K562 (cell line): ENCODE results near the gene P2RX2. TPM values are rescaled to one million over a fixed set of nuclear protein-coding genes. Genes with fewer than 3 reads are reported as not detected.
"Not testable (repeated sequence)": the region's sequence is repeated elsewhere in the genome, so short reads cannot be mapped to it uniquely, and the experiment has no call there.

Source experiments
- ATAC-seq: fragments of 200-7000 bp; cut with Tn5 transposase; 3 replicates; pipeline ENCODE4 v1.9.1; 2020; ENCODE audit warnings: moderate library complexity
- BruUV-seq: library from RNA; stranded (reverse); fragments of 400-500 nt; replicated peaks from 2 replicates; lab custom pipeline; 2021; lab: Mats Ljungman, UMichigan
- CTCF ChIA-PET: fragments of 300-600 bp; formaldehyde crosslinking; extraction: SDS; loops from one replicate; lab custom pipeline; 2021; ENCODE audit warnings: low intra/inter-chr PET ratio; lab: Yijun Ruan, JAX
- POLR2A ChIA-PET: fragments of 300-600, 350-650 bp; sonication (Branson Sonifier 250); formaldehyde crosslinking; extraction: SDS; loops from one replicate; lab custom pipeline; 2021; ENCODE audit warnings: antibody characterized with exemption, inconsistent platforms; lab: Yijun Ruan, JAX
- DNase-seq, 4 experiments: peaks; one replicate each; pipeline versions ENCODE4 v3.0.0 to v3.0.0-alpha.2; 2011 to 2018; ENCODE audit warnings: low spot score in 3 of 4, mixed read lengths in 3 of 4; ENCODE audit errors: extremely low read depth in 1 of 4
- FAIRE-seq: peaks from 2 replicates; lab custom pipeline; 2011; peaks lifted over from hg19 to GRCh38; lab: Jason Lieb, UNC
- H2AFZ ChIP-seq: 2 replicates; pipeline ENCODE4 v1.6.0; 2011; ENCODE audit warnings: low read depth, low read length, control low read depth, inconsistent platforms
- H3K27ac ChIP-seq: fragments of 200-600 bp; 3 replicates; pipeline ENCODE4 v1.8.0; 2011; ENCODE audit warnings: low read depth, mild to moderate bottlenecking, control low read depth, inconsistent platforms, low read length, moderate library complexity, mixed read lengths; ENCODE audit errors: extremely low read depth
- H3K27me3 ChIP-seq, 2 experiments: fragments of 300-600 bp in 1 of 2; 2 replicates in 1 of 2; 3 replicates in 1 of 2; pipeline versions ENCODE4 v1.6.0 to v1.8.0; 2011; ENCODE audit warnings: inconsistent platforms in 2 of 2, low read length in 2 of 2, mild to moderate bottlenecking in 1 of 2, mixed read lengths in 1 of 2, moderate library complexity in 1 of 2; ENCODE audit not compliant: control insufficient read depth in 2 of 2, insufficient read depth in 2 of 2
- H3K36me3 ChIP-seq: fragments of 300-600 bp; 3 replicates; pipeline ENCODE4 v1.8.0; 2011; ENCODE audit warnings: mild to moderate bottlenecking, low read length, inconsistent platforms; ENCODE audit not compliant: control insufficient read depth, insufficient read depth
- H3K4me1 ChIP-seq, 2 experiments: fragments of 200-600 bp in 1 of 2; replicated peaks in 1 of 2; 2 replicates in 1 of 2; 3 replicates in 1 of 2; pipeline versions ENCODE4 v1.5.1 to v1.8.0; 2011; ENCODE audit warnings: inconsistent platforms in 2 of 2, low read length in 2 of 2, mild to moderate bottlenecking in 1 of 2, mixed read lengths in 1 of 2, moderate library complexity in 1 of 2; ENCODE audit not compliant: control insufficient read depth in 2 of 2, insufficient read depth in 2 of 2
- H3K4me2 ChIP-seq: 2 replicates; pipeline ENCODE4 v1.6.1; 2011; ENCODE audit warnings: low read length, control low read depth, inconsistent platforms, mixed read lengths; ENCODE audit not compliant: insufficient read depth
- H3K4me3 ChIP-seq: fragments of 200-600 bp; sonication (generic), shearing (Covaris generic); 2 replicates; pipeline ENCODE4 v1.5.1; 2016; ENCODE audit warnings: control low read depth, inconsistent platforms
- H3K79me2 ChIP-seq: fragments of 200-600 bp; 3 replicates; pipeline ENCODE4 v1.8.0; 2011; ENCODE audit warnings: low read length, inconsistent platforms; ENCODE audit not compliant: control insufficient read depth, insufficient read depth
- H3K9ac ChIP-seq, 2 experiments: 2 replicates each; pipeline versions ENCODE4 v1.6.0 to v1.6.1; 2011; ENCODE audit warnings: low read depth in 2 of 2, low read length in 2 of 2, control low read depth in 1 of 2, inconsistent platforms in 1 of 2, mild to moderate bottlenecking in 1 of 2, mixed read lengths in 1 of 2; ENCODE audit not compliant: insufficient read depth in 1 of 2
- H3K9me1 ChIP-seq: one replicate; pipeline ENCODE4 v1.6.0; 2011; ENCODE audit warnings: inconsistent platforms, mild to moderate bottlenecking, low read length, moderate library complexity; ENCODE audit not compliant: control insufficient read depth, insufficient read depth
- H3K9me3 ChIP-seq: replicated peaks from 2 replicates; pipeline ENCODE4 v1.5.1; 2011; ENCODE audit warnings: low read depth, low read length, inconsistent platforms; ENCODE audit not compliant: control insufficient read depth, insufficient read depth
- H4K20me1 ChIP-seq: replicated peaks from 2 replicates; pipeline ENCODE4 v1.6.1; 2011; ENCODE audit warnings: low read length, inconsistent platforms, mixed read lengths; ENCODE audit not compliant: control insufficient read depth, insufficient read depth
- CEBPB ChIP-seq: fragments of 450-650 bp; IDR thresholded peaks from 2 replicates; pipeline ENCODE4 v1.6.1; 2016; ENCODE audit warnings: missing genetic modification characterization, missing compliant biosample characterization
- CEBPG ChIP-seq, 3 experiments: fragments of 200-800 bp in 1 of 3; sonication (Bioruptor generic) in 1 of 3; sonication (generic) in 1 of 3; formaldehyde crosslinking in 1 of 3; IDR thresholded peaks in 2 of 3; conservative IDR thresholded peaks in 1 of 3; 2 replicates each; pipeline versions ENCODE4 v1.6.1 to v1.8.0; 2016 to 2022; ENCODE audit warnings: missing compliant biosample characterization in 2 of 3, missing genetic modification characterization in 2 of 3, mild to moderate bottlenecking in 1 of 3, missing genetic modification reagents in 1 of 3
- WGBS: fragments of 100-300 bp; shearing (Covaris generic); methylation state at CpG from one replicate; pipeline ENCODE4 v1.1.6; 2016; ENCODE audit warnings: low coverage, mixed read lengths; ENCODE audit not compliant: insufficient coverage; ENCODE audit errors: missing lambda C conversion rate; 5-methylcytosine and 5-hydroxymethylcytosine counted together
- in situ Hi-C: fragments of 300-500 bp; cut with MboI; formaldehyde crosslinking; loops from 4 replicates; pipeline ENCODE4 v1.15.0; 2018; ENCODE audit warnings: inconsistent platforms, mixed read lengths
- intact Hi-C: fragments of 100-400 bp; cut with micrococcal nuclease; formaldehyde crosslinking; loops from 2 replicates; pipeline ENCODE4 v1.14.2; 2022
- polyA plus RNA-seq, 8 experiments: library from polyadenylated mRNA; depleted of rRNA in 4 of 8; stranded (reverse) in 5 of 8; unstranded in 3 of 8; fragments of >200 nt; fragmentation: Nextera tagmentation in 2 of 8; fragmentation: Illumina TruSeq in 1 of 8; extraction: Ambion mirVana in 2 of 8; extraction: Trizol in 1 of 8; gene quantifications; 2 replicates each; pipeline versions ENCODE4 v1.2.1 to v1.2.3, GENCODE V29; 2011 to 2014; ENCODE audit warnings: inconsistent platforms in 1 of 8, missing spikeins in 1 of 8
- total RNA-seq, 7 experiments: library from RNA; depleted of rRNA in 6 of 7; stranded (reverse); fragments of >200 nt in 6 of 7; fragmentation: Illumina TruSeq in 2 of 7; extraction: Trizol in 2 of 7; gene quantifications; 2 replicates each; pipeline versions ENCODE4 v1.2.1 to v1.2.3, GENCODE V29; 2011 to 2021; ENCODE audit warnings: low replicate concordance in 1 of 7
- TF ChIP-seq, protein P1 (sequence below), 2 experiments: fragments of 450-650 bp; IDR thresholded peaks; 2 replicates each; pipeline ENCODE4 v1.6.1; 2016
- TF ChIP-seq, protein P2 (sequence below), 2 experiments: fragments of 450-650 bp in 1 of 2; sonication (generic) in 1 of 2; formaldehyde crosslinking in 1 of 2; IDR thresholded peaks in 1 of 2; conservative IDR thresholded peaks in 1 of 2; 2 replicates each; pipeline versions ENCODE4 v1.6.1 to v1.8.1; 2016 to 2023; ENCODE audit warnings: mild to moderate bottlenecking in 2 of 2, moderate library complexity in 2 of 2, inconsistent platforms in 1 of 2, missing genetic modification reagents in 1 of 2

The P2RX2 gene
- total and polyA plus RNA-seq, 9 of the 15 experiments (the other 6 are each of a cell fraction or from before 2014, with no cell fraction given): not detected

DNA sequence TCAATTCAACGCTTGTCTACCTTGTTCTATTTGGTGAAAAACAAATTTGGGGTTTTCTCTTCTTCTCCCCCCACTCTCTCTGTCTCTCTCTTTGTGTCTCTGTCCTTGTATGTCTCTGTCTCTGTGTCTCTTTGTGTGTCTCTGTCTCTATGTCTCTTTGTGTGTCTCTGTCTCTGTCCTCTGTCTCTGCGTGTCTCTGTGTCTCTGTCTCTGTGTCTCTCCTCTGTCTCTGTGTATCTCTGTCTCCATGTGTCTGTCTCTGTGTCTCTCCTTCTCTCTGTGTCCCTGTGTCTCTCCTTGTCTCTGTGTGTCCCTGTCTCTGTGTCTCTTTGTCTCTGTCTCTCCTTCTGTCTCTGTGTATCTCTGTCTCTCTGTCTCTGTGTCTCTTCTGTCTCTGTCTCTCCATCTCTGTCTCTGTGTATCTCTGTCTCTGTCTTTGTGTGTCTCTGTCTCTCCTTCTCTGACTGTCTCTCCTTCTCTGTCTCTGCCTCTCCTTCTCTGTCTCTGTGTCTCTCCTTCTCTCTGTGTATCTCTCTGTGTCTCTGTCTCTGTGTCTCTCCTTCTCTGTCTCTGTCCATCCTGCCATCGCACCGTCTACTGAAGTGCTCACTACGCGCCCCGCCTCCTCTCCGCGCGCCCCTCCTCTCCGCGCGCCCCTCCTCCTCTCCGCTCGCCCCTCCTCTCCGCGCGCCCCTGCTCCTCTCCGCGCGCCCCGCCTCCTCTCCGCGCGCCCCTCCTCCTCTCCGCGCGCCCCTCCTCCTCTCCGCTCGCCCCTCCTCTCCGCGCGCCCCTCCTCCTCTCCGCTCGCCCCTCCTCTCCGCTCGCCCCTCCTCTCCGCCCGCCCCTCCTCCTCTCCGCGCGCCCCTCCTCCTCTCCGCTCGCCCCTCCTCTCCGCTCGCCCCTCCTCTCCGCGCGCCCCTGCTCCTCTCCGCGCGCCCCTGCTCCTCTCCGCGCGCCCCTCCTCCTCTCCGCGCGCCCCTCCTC lies 21.0 kb upstream of the P2RX2 start (continued):
- TF ChIP-seq, protein P1, sequence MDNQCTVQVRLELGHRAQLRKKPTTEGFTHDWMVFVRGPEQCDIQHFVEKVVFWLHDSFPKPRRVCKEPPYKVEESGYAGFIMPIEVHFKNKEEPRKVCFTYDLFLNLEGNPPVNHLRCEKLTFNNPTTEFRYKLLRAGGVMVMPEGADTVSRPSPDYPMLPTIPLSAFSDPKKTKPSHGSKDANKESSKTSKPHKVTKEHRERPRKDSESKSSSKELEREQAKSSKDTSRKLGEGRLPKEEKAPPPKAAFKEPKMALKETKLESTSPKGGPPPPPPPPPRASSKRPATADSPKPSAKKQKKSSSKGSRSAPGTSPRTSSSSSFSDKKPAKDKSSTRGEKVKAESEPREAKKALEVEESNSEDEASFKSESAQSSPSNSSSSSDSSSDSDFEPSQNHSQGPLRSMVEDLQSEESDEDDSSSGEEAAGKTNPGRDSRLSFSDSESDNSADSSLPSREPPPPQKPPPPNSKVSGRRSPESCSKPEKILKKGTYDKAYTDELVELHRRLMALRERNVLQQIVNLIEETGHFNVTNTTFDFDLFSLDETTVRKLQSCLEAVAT (IDR thresholded peaks at IDR 0.05): peak; percentile 50 to 52; a peak in 2 of 4 replicates

DNA sequence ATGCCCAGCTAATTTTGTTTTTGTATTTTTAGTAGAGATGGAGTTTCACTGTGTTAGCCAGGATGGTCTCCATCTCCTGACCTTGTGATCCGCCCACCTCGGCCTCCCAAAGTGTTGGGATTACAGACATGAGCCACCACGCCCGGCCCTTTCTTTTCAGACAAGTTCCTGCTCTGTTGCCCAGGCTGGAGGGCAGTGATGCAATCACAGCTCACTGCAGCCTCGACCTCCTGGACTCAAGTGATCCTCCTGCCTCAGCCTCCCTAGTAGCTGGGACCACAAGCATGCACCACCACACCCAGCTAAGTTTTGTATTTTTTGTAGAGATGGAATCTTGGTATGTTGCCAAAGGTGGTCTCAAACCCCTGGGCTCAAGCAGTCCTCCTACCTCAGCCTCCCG lies 19.1 kb upstream of the P2RX2 start:
- TF ChIP-seq CEBPB (tag) (0 out of 2 replicates have a peak, but pooled peaks have one; percentile 30), CEBPG (CRISPR knock-in tag; IDR thresholded peaks at IDR 0.05) (peak; percentile 41; the same call in 1 of the 2 replicates), CEBPG (tag; conservative IDR thresholded peaks at IDR 0.05 in 1 of 2, IDR thresholded peaks at IDR 0.05 in 1 of 2) (0 out of 4 replicates have a peak, but pooled peaks of 1 of the 2 experiments have one; percentile 14)
- TF ChIP-seq, protein P2, sequence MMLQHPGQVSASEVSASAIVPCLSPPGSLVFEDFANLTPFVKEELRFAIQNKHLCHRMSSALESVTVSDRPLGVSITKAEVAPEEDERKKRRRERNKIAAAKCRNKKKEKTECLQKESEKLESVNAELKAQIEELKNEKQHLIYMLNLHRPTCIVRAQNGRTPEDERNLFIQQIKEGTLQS (IDR thresholded peaks at IDR 0.05): peak; percentile 50; the same call in 1 of the 2 replicates
- TF ChIP-seq, protein P2 (CRISPR knock-in tag; conservative IDR thresholded peaks at IDR 0.05): not testable (repeated sequence)
- TF ChIP-seq, all 486 proteins: peak for 3; not testable (repeated sequence) for 483
- ATAC-seq, DNase-seq, in situ Hi-C loops, FAIRE-seq, CTCF ChIA-PET, H3K79me2 ChIP-seq, H3K27ac ChIP-seq, H3K9me3 ChIP-seq, H4K20me1 ChIP-seq, H3K4me2 ChIP-seq, H3K36me3 ChIP-seq, H2AFZ ChIP-seq, H3K4me3 ChIP-seq, H3K9ac ChIP-seq, BruUV-seq, intact Hi-C loops, H3K9me1 ChIP-seq: not testable (repeated sequence)
- POLR2A ChIA-PET: interaction anchor here (0.8 to 1.0 kb wide), 2 partner anchors 10 to 16 kb away, joined by 3 read pairs; no protein-coding TSS in a partner anchor
- 24% methylated on average over 6 of the region's 6 CpGs for WGBS
- H3K4me1 ChIP-seq: peaks cover 7 to 66% of the 10 kb centered on the region in 2 experiments; a peak in 4 of 5 replicates
- peaks cover 21 to 46% of the 10 kb centered on the region in 2 experiments for H3K27me3 ChIP-seq
